ENCODE data around the gene RDH16.

The RDH16 gene

DNA sequence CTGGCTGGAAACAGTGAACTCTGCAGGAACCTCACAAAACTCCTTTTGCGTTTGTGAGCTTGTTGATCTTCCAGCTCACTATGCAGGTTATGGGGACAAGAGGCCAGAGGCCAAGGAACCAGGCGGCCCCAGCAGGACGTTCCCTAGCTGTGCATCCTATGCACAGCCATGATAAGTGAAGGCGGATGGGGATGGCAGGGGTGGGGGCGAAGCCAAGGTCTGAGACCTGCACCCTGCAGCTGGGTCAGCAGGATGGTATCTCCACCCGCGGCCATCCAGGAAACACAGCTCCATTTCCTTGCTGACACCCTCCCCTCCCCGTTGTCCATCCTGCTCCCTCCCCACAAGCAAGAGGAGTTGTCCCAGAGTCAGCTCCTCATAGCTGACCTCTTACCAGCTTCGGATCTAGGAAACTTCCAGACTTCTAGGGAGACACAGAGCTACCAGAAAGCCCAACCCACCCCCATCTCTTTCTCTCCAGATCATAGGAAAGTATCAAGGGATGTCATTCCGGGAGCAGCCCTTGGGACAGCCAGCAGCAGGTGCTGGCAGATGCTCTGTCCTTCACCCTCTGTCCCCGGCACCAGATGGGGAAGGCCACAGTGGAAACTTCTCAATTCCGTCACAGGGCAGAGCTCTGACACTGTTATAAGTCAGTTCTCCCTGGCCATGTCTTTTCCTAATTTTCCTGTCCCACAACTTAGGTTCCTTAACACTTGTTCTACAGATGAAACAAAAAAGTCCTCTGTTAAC is 39.6 kb upstream of the RDH16 start:
- Histone ChIP-seq H3K27ac (ENCODE audit: low read length) (no peak overlapping the region), H3K4me1 (ENCODE audit: control insufficient read depth, insufficient read depth, low read length) (no peaks in the 10 kb centered on the region), H3K9me3 (ENCODE audit: control insufficient read depth, insufficient read depth, low read length) (no peaks in the 10 kb centered on the region), H3K4me3 (ENCODE audit: low read length) (no peak overlapping the region), H3K27me3 (ENCODE audit: control insufficient read depth, insufficient read depth, low read length) (no peaks in the 10 kb centered on the region), H3K36me3 (ENCODE audit: control insufficient read depth, insufficient read depth, low read length) (no peaks in the 10 kb centered on the region)
- DNase-seq (ENCODE audit: low read depth, low spot score), result no peak
- WGBS (ENCODE audit: insufficient coverage, insufficient read length), result no CpG with 5 or more reads among the region's 12 CpGs

- Histone ChIP-seq H3K4me1 (ENCODE audit: control insufficient read depth, insufficient read depth, low read length) (no peaks in the 10 kb centered on the region), H3K9me3 (ENCODE audit: control insufficient read depth, insufficient read depth, low read length) (no peaks in the 10 kb centered on the region), H3K36me3 (ENCODE audit: control insufficient read depth, insufficient read depth, low read length) (no peaks in the 10 kb centered on the region), H3K27me3 (ENCODE audit: control insufficient read depth, insufficient read depth, low read length) (no peaks in the 10 kb centered on the region), H3K27ac (ENCODE audit: low read length) (no peak overlapping the region), H3K4me3 (ENCODE audit: low read length) (no peak overlapping the region)
- no CpG with 5 or more reads among the region's 11 CpGs for WGBS (ENCODE audit: insufficient coverage, insufficient read length)
- DNase-seq (ENCODE audit: low read depth, low spot score), result no peak
Observed at GRCh38 chr12:56995930-56996496, 38.6 kb upstream of the RDH16 start.

- H3K9me3 ChIP-seq (ENCODE audit: control insufficient read depth, insufficient read depth, low read length), result no peaks in the 10 kb centered on the region
- no peaks in the 10 kb centered on the region for H3K36me3 ChIP-seq (ENCODE audit: control insufficient read depth, insufficient read depth, low read length)
- no peaks in the 10 kb centered on the region for H3K4me1 ChIP-seq (ENCODE audit: control insufficient read depth, insufficient read depth, low read length)
- no CpG with 5 or more reads among the region's 26 CpGs for WGBS (ENCODE audit: insufficient coverage, insufficient read length)
- H3K27ac ChIP-seq (ENCODE audit: low read length), result no peak overlapping the region
- no peak overlapping the region for H3K4me3 ChIP-seq (ENCODE audit: low read length)
- DNase-seq (ENCODE audit: low read depth, low spot score), result no peak
- no peaks in the 10 kb centered on the region for H3K27me3 ChIP-seq (ENCODE audit: control insufficient read depth, insufficient read depth, low read length)
Observed at GRCh38 chr12:56995201-56995929, 38.0 kb upstream of the RDH16 start.

- no peak overlapping the region for H3K4me3 ChIP-seq (ENCODE audit: low read length)
- no peak overlapping the region for H3K27ac ChIP-seq (ENCODE audit: low read length)
- H3K4me1 ChIP-seq (ENCODE audit: control insufficient read depth, insufficient read depth, low read length), result no peaks in the 10 kb centered on the region
- no peaks in the 10 kb centered on the region for H3K27me3 ChIP-seq (ENCODE audit: control insufficient read depth, insufficient read depth, low read length)
- H3K36me3 ChIP-seq (ENCODE audit: control insufficient read depth, insufficient read depth, low read length), result no peaks in the 10 kb centered on the region
- WGBS (ENCODE audit: insufficient coverage, insufficient read length), result no CpG with 5 or more reads among the region's 10 CpGs
- H3K9me3 ChIP-seq (ENCODE audit: control insufficient read depth, insufficient read depth, low read length), result no peaks in the 10 kb centered on the region
- DNase-seq (ENCODE audit: low read depth, low spot score), result no peak
Observed at GRCh38 chr12:56994231-56994746, 36.9 kb upstream of the RDH16 start.

DNA sequence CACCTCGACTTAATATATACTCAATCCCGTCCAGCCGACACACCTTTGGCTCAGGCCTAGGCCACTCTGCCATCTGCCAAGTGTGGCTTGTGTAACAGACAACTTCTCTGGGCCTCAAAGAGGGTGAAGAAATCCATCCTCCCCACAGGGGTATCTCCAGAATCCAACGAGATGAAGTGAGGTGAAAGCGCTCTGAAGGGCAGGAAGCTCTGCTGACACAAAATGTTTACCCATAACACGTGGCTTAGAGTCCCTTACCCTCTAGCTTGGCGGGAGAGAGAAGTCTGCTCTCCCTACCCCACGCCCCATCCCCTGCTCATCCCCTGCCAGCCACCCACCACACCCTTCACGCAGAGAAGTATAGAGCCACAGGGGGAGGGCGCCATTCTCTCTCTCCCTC is 35.9 kb upstream of the RDH16 start:
- no peaks in the 10 kb centered on the region for H3K9me3 ChIP-seq (ENCODE audit: control insufficient read depth, insufficient read depth, low read length)
- WGBS (ENCODE audit: insufficient coverage, insufficient read length), result no CpG with 5 or more reads among the region's 10 CpGs
- no peaks in the 10 kb centered on the region for H3K4me1 ChIP-seq (ENCODE audit: control insufficient read depth, insufficient read depth, low read length)
- H3K4me3 ChIP-seq (ENCODE audit: low read length), result no peak overlapping the region
- H3K36me3 ChIP-seq (ENCODE audit: control insufficient read depth, insufficient read depth, low read length), result no peaks in the 10 kb centered on the region
- DNase-seq (ENCODE audit: low read depth, low spot score), result no peak
- no peaks in the 10 kb centered on the region for H3K27me3 ChIP-seq (ENCODE audit: control insufficient read depth, insufficient read depth, low read length)
- H3K27ac ChIP-seq (ENCODE audit: low read length), result no peak overlapping the region

DNA sequence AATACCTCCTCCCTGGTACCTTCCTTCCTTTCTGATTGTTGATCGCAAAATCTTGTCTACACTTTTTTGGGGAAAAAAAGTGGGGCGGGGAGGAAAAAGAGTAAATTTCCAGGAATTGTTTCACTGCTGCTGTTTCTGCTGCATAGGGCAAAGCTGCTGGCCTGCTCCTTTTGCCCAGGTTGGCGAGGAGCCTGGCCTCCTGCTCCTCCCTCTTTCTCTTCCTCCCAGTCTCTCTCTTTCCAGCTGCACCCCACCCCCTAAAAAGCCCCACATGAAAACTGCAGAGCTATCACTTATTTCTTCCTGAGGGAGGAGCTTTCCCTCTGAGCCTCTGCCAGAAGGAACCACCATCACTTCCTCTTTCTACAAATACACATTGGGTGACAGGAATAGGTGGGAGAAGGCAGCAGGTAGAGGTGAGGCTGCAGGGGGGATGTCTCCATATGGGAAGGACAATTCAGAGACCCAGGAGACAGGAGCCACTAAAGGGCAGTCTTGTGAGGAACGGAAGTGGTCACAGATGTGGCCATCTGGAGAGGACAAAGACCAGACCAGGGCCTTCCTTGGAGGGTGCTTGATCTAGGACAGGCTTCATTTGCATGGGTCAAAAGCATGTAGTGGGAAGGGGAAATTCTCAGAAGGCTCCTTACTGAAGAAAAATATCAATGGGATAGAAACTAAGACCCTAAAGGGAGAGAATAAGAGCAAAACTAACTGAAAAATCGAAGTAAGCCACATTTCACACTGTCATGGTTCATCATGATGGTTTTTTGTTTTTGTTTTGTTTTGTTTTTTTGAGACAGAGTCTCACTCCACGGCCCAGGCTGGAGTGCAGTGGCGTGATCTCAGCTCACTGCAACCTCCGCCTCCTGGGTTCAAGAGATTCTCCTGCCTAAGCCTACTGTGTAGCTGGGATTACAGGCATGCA is 34.2 kb upstream of the RDH16 start:
- Histone ChIP-seq H3K4me3 (ENCODE audit: low read length) (no peak overlapping the region), H3K27me3 (ENCODE audit: control insufficient read depth, insufficient read depth, low read length) (no peaks in the 10 kb centered on the region), H3K4me1 (ENCODE audit: control insufficient read depth, insufficient read depth, low read length) (peaks cover 1% of the 10 kb centered on the region; the same call in 1 of the 2 replicates), H3K27ac (ENCODE audit: low read length) (no peak overlapping the region), H3K36me3 (ENCODE audit: control insufficient read depth, insufficient read depth, low read length) (no peaks in the 10 kb centered on the region), H3K9me3 (ENCODE audit: control insufficient read depth, insufficient read depth, low read length) (no peaks in the 10 kb centered on the region)
- no CpG with 5 or more reads among the region's 8 CpGs for WGBS (ENCODE audit: insufficient coverage, insufficient read length)
- no peak for DNase-seq (ENCODE audit: low read depth, low spot score)

GRCh38 chr12:56990648-56991318 is 33.4 kb upstream of the RDH16 start:
- H3K9me3 ChIP-seq (ENCODE audit: control insufficient read depth, insufficient read depth, low read length), result no peaks in the 10 kb centered on the region
- H3K27me3 ChIP-seq (ENCODE audit: control insufficient read depth, insufficient read depth, low read length), result no peaks in the 10 kb centered on the region
- peaks cover 1% of the 10 kb centered on the region; the same call in 1 of the 2 replicates for H3K4me1 ChIP-seq (ENCODE audit: control insufficient read depth, insufficient read depth, low read length)
- H3K36me3 ChIP-seq (ENCODE audit: control insufficient read depth, insufficient read depth, low read length), result no peaks in the 10 kb centered on the region
- DNase-seq (ENCODE audit: low read depth, low spot score), result no peak
- WGBS (ENCODE audit: insufficient coverage, insufficient read length), result no CpG with 5 or more reads among the region's 7 CpGs
- no peak overlapping the region for H3K27ac ChIP-seq (ENCODE audit: low read length)
- no peak overlapping the region for H3K4me3 ChIP-seq (ENCODE audit: low read length)

GRCh38 chr12:56989861-56990610 is 32.6 kb upstream of the RDH16 start:
- Histone ChIP-seq H3K9me3 (ENCODE audit: control insufficient read depth, insufficient read depth, low read length) (no peaks in the 10 kb centered on the region), H3K27ac (ENCODE audit: low read length) (no peak overlapping the region), H3K27me3 (ENCODE audit: control insufficient read depth, insufficient read depth, low read length) (no peaks in the 10 kb centered on the region), H3K4me3 (ENCODE audit: low read length) (no peak overlapping the region), H3K36me3 (ENCODE audit: control insufficient read depth, insufficient read depth, low read length) (no peaks in the 10 kb centered on the region), H3K4me1 (ENCODE audit: control insufficient read depth, insufficient read depth, low read length) (peaks cover 1% of the 10 kb centered on the region; the same call in 1 of the 2 replicates)
- no peak for DNase-seq (ENCODE audit: low read depth, low spot score)
- WGBS (ENCODE audit: insufficient coverage, insufficient read length), result no CpG with 5 or more reads among the region's 7 CpGs

GRCh38 chr12:56988207-56988739 is 30.9 kb upstream of the RDH16 start:
- WGBS (ENCODE audit: insufficient coverage, insufficient read length), result no CpG with 5 or more reads among the region's 5 CpGs
- Histone ChIP-seq H3K4me1 (ENCODE audit: control insufficient read depth, insufficient read depth, low read length) (peaks cover 1% of the 10 kb centered on the region; the same call in 1 of the 2 replicates), H3K27me3 (ENCODE audit: control insufficient read depth, insufficient read depth, low read length) (no peaks in the 10 kb centered on the region), H3K36me3 (ENCODE audit: control insufficient read depth, insufficient read depth, low read length) (no peaks in the 10 kb centered on the region), H3K4me3 (ENCODE audit: low read length) (no peak overlapping the region), H3K9me3 (ENCODE audit: control insufficient read depth, insufficient read depth, low read length) (no peaks in the 10 kb centered on the region), H3K27ac (ENCODE audit: low read length) (no peak overlapping the region)
- DNase-seq (ENCODE audit: low read depth, low spot score), result no peak

Measured in iPS DF 6.9 (cell line).